ENCODE data around the gene FTO.

- TF ChIP-seq POLR2AphosphoS5 (IDR thresholded peaks at IDR 0.05; ENCODE audit: borderline replicate concordance, low read depth, low read length), result no peak
- TF ChIP-seq EZH2 (IDR thresholded peaks at IDR 0.05), result no peak
- TF ChIP-seq FOXP2 (optimal IDR thresholded peaks at IDR 0.05; ENCODE audit: control extremely low read depth, extremely low read length, insufficient read depth), result no peak
Observed at GRCh38 chr16:53792161-53792951, 88.4 kb downstream of the FTO start.

Data from SK-N-MC (cell line).